Psoas muscle (tissue), 8 donors: Measurements from ENCODE around the gene ZBTB47. TPM values are rescaled to one million over a fixed set of nuclear protein-coding genes. Genes with fewer than 3 reads are reported as not detected.

Experiments
- ATAC-seq, 4 donors: fragments of 200-7000 bp; cut with Tn5 transposase; one replicate each; pipeline ENCODE4 v1.9.1; 2020; ENCODE audit warnings: moderate library complexity in 3 of 4, mild to moderate bottlenecking in 2 of 4
- DNase-seq, 2 donors: peaks; one replicate each; pipeline ENCODE4 v3.0.0-alpha.2; 2020
- H3K27ac ChIP-seq: fragments of 200-600 bp; one replicate; pipeline ENCODE4 v1.8.0; 2022
- H3K27me3 ChIP-seq, 3 donors: fragments of 200-600 bp in 1 of 3; one replicate each; pipeline versions ENCODE4 v1.6.1 to v1.8.0; 2013 to 2022; ENCODE audit warnings: low read length in 2 of 3, mild to moderate bottlenecking in 2 of 3, moderate library complexity in 1 of 3; ENCODE audit not compliant: insufficient read depth in 3 of 3
- H3K36me3 ChIP-seq, 2 donors: fragments of 200-600 bp in 1 of 2; one replicate each; pipeline versions ENCODE4 v1.6.1 to v1.8.0; 2013 to 2022; ENCODE audit warnings: low read depth in 1 of 2, mild to moderate bottlenecking in 1 of 2, moderate library complexity in 1 of 2; ENCODE audit not compliant: insufficient read depth in 1 of 2
- H3K4me1 ChIP-seq: fragments of 200-600 bp; one replicate; pipeline ENCODE4 v1.8.0; 2022
- H3K4me3 ChIP-seq: fragments of 200-600 bp; one replicate; pipeline ENCODE4 v1.8.0; 2022; ENCODE audit warnings: mild to moderate bottlenecking
- H3K9me3 ChIP-seq: fragments of 200-600 bp; one replicate; pipeline ENCODE4 v1.8.0; 2022
- CTCF ChIP-seq: fragments of 200-600 bp; IDR thresholded peaks from one replicate; pipeline ENCODE4 v1.8.0; 2022; ENCODE audit warnings: antibody characterized with exemption
- WGBS, 3 donors: extraction: QIAGEN DNeasy Blood & Tissue Kit; methylation state at CpG; one replicate each; pipeline versions ENCODE4 v1.1.6 to v1.1.7; 2013; 5-methylcytosine and 5-hydroxymethylcytosine counted together
- intact Hi-C, 2 donors: fragments of 100-400 bp; cut with DNase I; formaldehyde crosslinking; loops; one replicate each; pipeline versions ENCODE4 v1.11.0 to v1.14.2; 2022
- polyA plus RNA-seq, 3 donors: library from polyadenylated mRNA; stranded (reverse); fragments of 200-250 nt; gene quantifications; one replicate each; pipeline ENCODE4 v1.2.3, GENCODE V29; 2013
- total RNA-seq, 4 donors: library from RNA; stranded (reverse); fragmentation: NEBNext Ultra II Directional in 2 of 4; extraction: Animal tissue kit (Norgen Biotek cat#: 25700) in 2 of 4; gene quantifications; one replicate each; pipeline versions ENCODE4 v1.2.1 to v1.2.4, GENCODE V29; 2021 to 2023
- donor health status: healthy with polysubstance abuse.
- donor health status: DM: no; HTN: no; CAD: no; lungs with moderate emphysema.
- donor health status: Bipolar disorder and iron deficiency.
- donor health status: healthy.
- donor health status: DM: yes; HTN: yes; CAD: no.
- donor health status: DM: no; HTN: no; CAD: no.
- donor health status: DM: no; HTN: no; CAD: no.
- donor health status: DM: yes; HTN: yes; CAD: no.

The ZBTB47 gene
- total and polyA plus RNA-seq, 7 donors = 41.6 to 151 (median 90.3) TPM

- Histone ChIP-seq H3K27me3 (no peaks in the 10 kb centered on the region), H3K36me3 (no peaks in the 10 kb centered on the region), H3K9me3 (no peaks in the 10 kb centered on the region), H3K4me3 (no peak overlapping the region), H3K27ac (no peak overlapping the region), H3K4me1 (peaks cover 20% of the 10 kb centered on the region)
- peak in 1 of 2 donors; percentile 40 for DNase-seq
- intact Hi-C loops = no loop called here
- no peak for TF ChIP-seq CTCF
- no peak for ATAC-seq
- 86 to 90% (median 90%) methylated on average over 10 of the region's 10 CpGs for WGBS, 3 donors
Measured at GRCh38 chr3:42709621-42710020, 56.1 kb downstream of the ZBTB47 start.

- H3K4me1 ChIP-seq = peaks cover 11% of the 10 kb centered on the region
- no peak overlapping the region for H3K4me3 ChIP-seq
- no peaks in the 10 kb centered on the region for H3K9me3 ChIP-seq
- intact Hi-C loops = no loop called here
- H3K36me3 ChIP-seq = no peaks in the 10 kb centered on the region
- no peak for TF ChIP-seq CTCF
- no peak overlapping the region for H3K27ac ChIP-seq
- H3K27me3 ChIP-seq = no peaks in the 10 kb centered on the region
- peak in 1 of 2 donors; percentile 38 for DNase-seq
- peak in 2 of 4 donors; percentile 25 to 57 for ATAC-seq
- WGBS, 3 donors = 54 to 69% (median 59%) methylated on average over 7 of the region's 7 CpGs
Measured at GRCh38 chr3:42710323-42711021, 57.0 kb downstream of the ZBTB47 start.

GRCh38 chr3:42711491-42712343, 58.2 kb downstream of the ZBTB47 start:
- no peak overlapping the region for H3K4me3 ChIP-seq
- TF ChIP-seq CTCF = no peak
- DNase-seq (peak in 1 of 2 donors; percentile 34), ATAC-seq (peak; percentile 20 to 39 (median 30))
- no peaks in the 10 kb centered on the region for H3K36me3 ChIP-seq
- H3K9me3 ChIP-seq = no peaks in the 10 kb centered on the region
- WGBS, 3 donors = 53 to 63% (median 55%) methylated on average over 6 of the region's 6 CpGs
- H3K4me1 ChIP-seq = peaks cover under 1% of the 10 kb centered on the region
- no peak overlapping the region for H3K27ac ChIP-seq
- no peaks in the 10 kb centered on the region for H3K27me3 ChIP-seq
- intact Hi-C loops = no loop called here

GRCh38 chr3:42712344-42712648, 58.8 kb downstream of the ZBTB47 start:
- no peaks in the 10 kb centered on the region for H3K4me1 ChIP-seq
- ATAC-seq = no peak
- no peak for DNase-seq
- H3K27ac ChIP-seq = no peak overlapping the region
- H3K9me3 ChIP-seq = no peaks in the 10 kb centered on the region
- no peak overlapping the region for H3K4me3 ChIP-seq
- H3K36me3 ChIP-seq = no peaks in the 10 kb centered on the region
- no peaks in the 10 kb centered on the region for H3K27me3 ChIP-seq
- WGBS, 3 donors = 94 to 96% (median 95%) methylated on average over 4 of the region's 4 CpGs
- intact Hi-C loops = no loop called here
- no peak for TF ChIP-seq CTCF
